ENCODE measurements around the gene CCNI2. TPM values are rescaled to one million over a fixed set of nuclear protein-coding genes. Genes with fewer than 3 reads are reported as not detected.

CCNI2 gene
- total RNA-seq, 1 donor from 2014 or later, result 55.6 TPM

DNA sequence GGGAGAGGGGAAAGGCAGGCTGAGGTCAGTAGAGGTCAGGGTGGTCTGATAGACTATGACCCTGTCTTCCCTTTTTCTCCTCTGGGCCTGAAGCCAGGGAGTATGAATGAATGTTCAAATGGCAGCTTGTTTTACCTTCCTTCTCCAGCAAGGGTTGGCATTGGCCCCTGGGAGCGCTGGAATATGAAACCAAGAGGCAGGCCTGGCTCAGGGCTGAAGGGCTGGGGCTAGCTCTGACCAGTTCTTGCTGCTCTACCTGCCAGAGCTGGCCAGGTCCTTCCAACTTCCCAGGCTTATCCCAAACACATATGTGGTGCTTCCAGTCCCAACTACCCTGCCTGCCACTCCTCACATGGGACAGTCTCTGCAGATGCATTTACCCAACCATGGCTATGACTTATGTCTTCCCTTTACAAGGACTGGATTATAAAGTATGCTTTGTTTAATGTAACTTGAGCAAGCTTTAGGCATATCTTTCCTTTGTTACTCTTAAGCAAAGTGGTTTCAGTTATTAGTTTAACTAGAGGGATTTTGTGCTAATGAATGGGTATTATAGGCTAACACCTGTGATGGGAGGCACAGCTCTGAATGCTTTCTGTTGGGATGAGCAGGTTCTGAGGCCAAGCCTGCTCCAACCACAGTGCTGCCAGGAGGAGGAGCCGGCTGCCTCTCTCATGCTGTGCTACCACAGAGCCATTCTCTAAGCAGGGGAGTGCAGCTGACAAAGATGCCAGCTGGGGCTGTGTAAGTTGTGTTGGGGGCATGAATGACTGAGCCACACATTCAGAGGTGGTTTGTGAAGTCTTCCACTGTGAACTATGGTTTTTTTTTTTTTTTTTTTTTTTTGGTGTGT, 6.1 kb downstream of the CCNI2 start:
- peak overlapping the region; percentile 90 for H3K27ac Mint-ChIP-seq
- peak overlapping the region; percentile 35 for H3K4me3 Mint-ChIP-seq
- intact Hi-C loops (cut with micrococcal nuclease), result loop anchor here (1.0 kb wide), 1 partner anchor 23 kb away; no protein-coding TSS in a partner anchor
- peaks cover 3% of the 10 kb centered on the region for H3K27me3 Mint-ChIP-seq (ENCODE audit: insufficient read depth)
- H3K9me3 Mint-ChIP-seq, result no peaks in the 10 kb centered on the region
- peaks cover 72% of the 10 kb centered on the region for H3K4me1 Mint-ChIP-seq (ENCODE audit: low read depth)
- no peak for DNase-seq (ENCODE audit: low spot score)
- H3K36me3 Mint-ChIP-seq (ENCODE audit: low read depth), result peaks cover 46% of the 10 kb centered on the region

DNA sequence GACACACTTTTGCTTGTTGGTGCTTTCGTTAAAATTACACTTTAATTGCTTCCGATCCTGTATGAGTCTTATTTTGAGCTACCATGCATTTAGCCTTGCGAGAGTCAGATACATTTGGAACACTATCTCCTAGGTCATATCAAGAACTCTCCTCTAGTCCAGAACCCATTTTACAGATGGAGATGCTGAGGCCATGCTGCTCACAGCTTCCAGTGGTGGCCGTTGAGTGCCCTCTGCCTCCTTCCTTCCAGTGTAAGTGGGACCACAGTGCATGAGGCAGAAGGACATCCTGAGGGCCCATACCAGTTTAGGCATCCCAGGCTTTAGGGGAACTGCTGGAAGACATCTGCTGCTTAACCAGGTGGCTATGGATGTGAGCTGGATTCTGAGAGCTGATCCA, 6.9 kb downstream of the CCNI2 start:
- Mint-ChIP-seq H3K27ac (peak overlapping the region; percentile 90), H3K36me3 (ENCODE audit: low read depth) (peaks cover 45% of the 10 kb centered on the region), H3K9me3 (no peaks in the 10 kb centered on the region), H3K4me3 (no peak overlapping the region), H3K4me1 (ENCODE audit: low read depth) (peaks cover 65% of the 10 kb centered on the region), H3K27me3 (ENCODE audit: insufficient read depth) (peaks cover 3% of the 10 kb centered on the region)
- no peak for DNase-seq (ENCODE audit: low spot score)
- intact Hi-C loops (cut with micrococcal nuclease), result loop anchor here (2.0 kb wide), 1 partner anchor 67 kb away; no protein-coding TSS in a partner anchor

DNA sequence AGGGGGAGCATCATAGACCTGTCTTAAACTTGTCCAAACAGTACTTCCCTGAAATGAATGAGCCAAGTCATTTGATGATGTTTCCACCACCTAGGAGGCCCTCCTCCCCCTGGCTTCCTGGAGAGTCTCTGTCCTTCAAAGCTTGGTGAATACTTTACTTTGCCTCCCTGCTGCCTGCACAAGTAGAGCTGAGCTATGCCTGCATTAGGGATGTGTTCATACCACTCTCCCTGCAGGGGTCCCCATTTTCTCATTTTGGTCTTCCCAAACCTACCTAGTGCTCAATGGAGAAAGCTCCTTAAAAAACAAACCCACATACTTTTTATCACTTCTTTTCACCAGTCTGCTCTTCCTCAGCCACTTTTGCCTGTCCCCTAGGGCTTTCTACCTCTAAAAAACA, 7.7 kb downstream of the CCNI2 start:
- Mint-ChIP-seq H3K9me3 (no peaks in the 10 kb centered on the region), H3K27ac (peak overlapping the region; percentile 90), H3K27me3 (ENCODE audit: insufficient read depth) (peaks cover 3% of the 10 kb centered on the region), H3K36me3 (ENCODE audit: low read depth) (peaks cover 40% of the 10 kb centered on the region), H3K4me3 (no peak overlapping the region), H3K4me1 (ENCODE audit: low read depth) (peaks cover 57% of the 10 kb centered on the region)
- no peak for DNase-seq (ENCODE audit: low spot score)
- intact Hi-C loops (cut with micrococcal nuclease), result loop anchor here (2.0 kb wide), 1 partner anchor 66 kb away; no protein-coding TSS in a partner anchor

- no peak for DNase-seq (ENCODE audit: low spot score)
- H3K4me1 Mint-ChIP-seq (ENCODE audit: low read depth), result peaks cover 41% of the 10 kb centered on the region
- intact Hi-C loops (cut with micrococcal nuclease), result no loop called here
- no peaks in the 10 kb centered on the region for H3K9me3 Mint-ChIP-seq
- H3K27ac Mint-ChIP-seq, result no peak overlapping the region
- H3K27me3 Mint-ChIP-seq (ENCODE audit: insufficient read depth), result peaks cover 3% of the 10 kb centered on the region
- peaks cover 39% of the 10 kb centered on the region for H3K36me3 Mint-ChIP-seq (ENCODE audit: low read depth)
- H3K4me3 Mint-ChIP-seq, result no peak overlapping the region
Measured at GRCh38 chr5:132756542-132756941, 9.3 kb downstream of the CCNI2 start.

GRCh38 chr5:132758451-132758850, 11.2 kb downstream of the CCNI2 start:
- no peaks in the 10 kb centered on the region for H3K9me3 Mint-ChIP-seq
- peaks cover 22% of the 10 kb centered on the region for H3K4me1 Mint-ChIP-seq (ENCODE audit: low read depth)
- H3K27ac Mint-ChIP-seq, result no peak overlapping the region
- intact Hi-C loops (cut with micrococcal nuclease), result no loop called here
- no peak overlapping the region for H3K4me3 Mint-ChIP-seq
- H3K36me3 Mint-ChIP-seq (ENCODE audit: low read depth), result peaks cover 29% of the 10 kb centered on the region
- H3K27me3 Mint-ChIP-seq (ENCODE audit: insufficient read depth), result peaks cover 2% of the 10 kb centered on the region
- no peak for DNase-seq (ENCODE audit: low spot score)

- Mint-ChIP-seq H3K9me3 (no peaks in the 10 kb centered on the region), H3K27me3 (ENCODE audit: insufficient read depth) (no peaks in the 10 kb centered on the region), H3K4me3 (no peak overlapping the region), H3K27ac (no peak overlapping the region), H3K4me1 (ENCODE audit: low read depth) (peaks cover 12% of the 10 kb centered on the region), H3K36me3 (ENCODE audit: low read depth) (peaks cover 23% of the 10 kb centered on the region)
- no peak for DNase-seq (ENCODE audit: low spot score)
- intact Hi-C loops (cut with micrococcal nuclease), result no loop called here
Measured at GRCh38 chr5:132759114-132760048, 12.2 kb downstream of the CCNI2 start.

- intact Hi-C loops (cut with micrococcal nuclease), result no loop called here
- Mint-ChIP-seq H3K36me3 (ENCODE audit: low read depth) (peaks cover 23% of the 10 kb centered on the region), H3K4me3 (no peak overlapping the region), H3K27me3 (ENCODE audit: insufficient read depth) (no peaks in the 10 kb centered on the region), H3K27ac (no peak overlapping the region), H3K4me1 (ENCODE audit: low read depth) (peaks cover 6% of the 10 kb centered on the region), H3K9me3 (no peaks in the 10 kb centered on the region)
- DNase-seq (ENCODE audit: low spot score), result no peak
Measured at GRCh38 chr5:132760049-132760420, 12.8 kb downstream of the CCNI2 start.

DNA sequence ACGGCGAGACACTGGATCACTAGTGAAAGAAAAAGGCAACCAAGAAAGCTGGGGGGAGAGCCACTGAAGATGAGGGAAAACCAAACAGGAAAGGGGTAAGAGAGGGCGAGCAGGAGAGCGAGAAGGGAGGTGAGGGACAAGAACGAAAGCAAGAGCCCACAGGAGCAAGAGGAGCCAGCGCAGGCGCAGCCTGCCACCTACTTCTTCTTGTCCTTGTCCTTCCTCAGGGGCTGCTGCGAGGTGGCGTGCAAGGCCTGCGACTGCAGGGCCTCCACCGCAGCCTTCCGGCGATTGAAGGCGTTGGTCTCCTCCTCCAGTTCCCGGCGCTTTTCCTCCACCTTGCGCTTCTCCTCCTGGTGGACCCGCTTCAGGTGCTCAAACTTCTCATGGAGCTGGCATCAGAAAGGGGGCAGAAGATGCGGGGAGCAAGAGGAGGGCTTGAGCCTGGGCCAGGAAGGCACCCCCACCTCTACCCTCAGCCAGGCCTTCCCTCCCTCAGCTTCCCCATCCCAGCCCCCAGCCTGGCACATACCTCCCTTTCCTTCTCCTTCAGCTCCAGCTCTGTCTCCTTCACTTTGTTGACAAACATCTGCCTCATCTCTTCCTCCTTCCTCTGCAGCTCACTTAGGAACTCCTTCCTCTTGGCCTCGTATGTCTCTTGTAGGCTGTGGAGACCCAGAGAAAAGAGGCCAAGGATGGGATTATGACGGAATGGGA, 13.5 kb downstream of the CCNI2 start:
- peaks cover 23% of the 10 kb centered on the region for H3K36me3 Mint-ChIP-seq (ENCODE audit: low read depth)
- no peak overlapping the region for H3K4me3 Mint-ChIP-seq
- intact Hi-C loops (cut with micrococcal nuclease), result no loop called here
- DNase-seq (ENCODE audit: low spot score), result no peak
- H3K4me1 Mint-ChIP-seq (ENCODE audit: low read depth), result no peaks in the 10 kb centered on the region
- peak overlapping the region; percentile 40 for H3K27ac Mint-ChIP-seq
- H3K27me3 Mint-ChIP-seq (ENCODE audit: insufficient read depth), result no peaks in the 10 kb centered on the region
- H3K9me3 Mint-ChIP-seq, result no peaks in the 10 kb centered on the region

GRCh38 chr5:132761321-132762240, 14.4 kb downstream of the CCNI2 start:
- H3K36me3 Mint-ChIP-seq (ENCODE audit: low read depth), result peaks cover 20% of the 10 kb centered on the region
- no peaks in the 10 kb centered on the region for H3K4me1 Mint-ChIP-seq (ENCODE audit: low read depth)
- intact Hi-C loops (cut with micrococcal nuclease), result loop anchor here (2.0 kb wide), 1 partner anchor 17 kb away; no protein-coding TSS in a partner anchor
- H3K9me3 Mint-ChIP-seq, result no peaks in the 10 kb centered on the region
- H3K27me3 Mint-ChIP-seq (ENCODE audit: insufficient read depth), result no peaks in the 10 kb centered on the region
- DNase-seq (ENCODE audit: low spot score), result no peak
- peak overlapping the region; percentile 40 for H3K27ac Mint-ChIP-seq
- H3K4me3 Mint-ChIP-seq, result no peak overlapping the region

GRCh38 chr5:132762246-132763000, 15.2 kb downstream of the CCNI2 start:
- Mint-ChIP-seq H3K27ac (no peak overlapping the region), H3K9me3 (no peaks in the 10 kb centered on the region), H3K36me3 (ENCODE audit: low read depth) (peaks cover 19% of the 10 kb centered on the region), H3K4me3 (no peak overlapping the region), H3K27me3 (ENCODE audit: insufficient read depth) (no peaks in the 10 kb centered on the region), H3K4me1 (ENCODE audit: low read depth) (no peaks in the 10 kb centered on the region)
- DNase-seq (ENCODE audit: low spot score), result no peak
- intact Hi-C loops (cut with micrococcal nuclease), result loop anchor here (2.0 kb wide), 1 partner anchor 16 kb away; no protein-coding TSS in a partner anchor

All from activated T-helper 1 cell treated with anti-CD3 and anti-CD28 coated beads, Interleukin-12 subunit alpha, Interleukin-12 subunit beta, Interleukin-2, Interleukin-4 antibody, amounts not matched to agents 30 ng/mL and 10 ng/mL and 1 ng/mL, durations not matched to agents 14 hours and 24 hours and 36 hours (primary cell).